ENCODE measurements around the gene TMEM200B. TPM values are rescaled to one million over a fixed set of nuclear protein-coding genes. Genes with fewer than 3 reads are reported as not detected.

The TMEM200B gene
- total RNA-seq (2014; rRNA removed; shearing (Covaris generic)) (8.7 TPM in 2 replicates), polyA plus RNA-seq (2016; fragmentation: Nextera tagmentation; extraction: Ambion mirVana) (4.9 and 5.3 TPM in 2 replicates)
- long read RNA-seq = 0 reads

- H3K27ac Mint-ChIP-seq = no peak within 1 kb of the TSS
- Histone ChIP-seq H4K20me1 (replicated peaks; ENCODE audit: insufficient read depth) (no peaks in the 10 kb centered on the region; the same call in 1 of the 2 replicates), H3F3A (replicated peaks; ENCODE audit: low read depth) (peaks cover 17% of the 10 kb centered on the region; the same call in 1 of the 2 replicates), H3K36me3 (ENCODE audit: insufficient read depth) (no peaks in the 10 kb centered on the region), H3K27me3 (ENCODE audit: insufficient read depth) (peaks cover 40% of the 10 kb centered on the region), H3K9me2 (ENCODE audit: insufficient read depth) (no peaks in the 10 kb centered on the region), H3K4me2 (peak within 1 kb of the TSS; percentile 99), H3K4me1 (ENCODE audit: insufficient read depth) (peaks cover 8% of the 10 kb centered on the region; the same call in 1 of the 2 replicates), H3K79me2 (replicated peaks; ENCODE audit: insufficient read depth) (no peaks in the 10 kb centered on the region), H2AFZ (peak within 1 kb of the TSS; percentile 90), H3K4me3 (peak within 1 kb of the TSS; percentile 81), H3K27ac (ENCODE audit: low read depth) (peak within 1 kb of the TSS; percentile 55; the same call in 1 of the 2 replicates)
- peaks cover 10% of the 10 kb centered on the region for H3K4me1 Mint-ChIP-seq
- TF ChIP-seq REST (IDR thresholded peaks at IDR 0.05; ENCODE audit: unreplicated experiment) (no peak), STAT1 (IDR thresholded peaks at IDR 0.05; ENCODE audit: unreplicated experiment) (no peak), NANOG (IDR thresholded peaks at IDR 0.05; ENCODE audit: borderline replicate concordance) (no peak), ETS1 (IDR thresholded peaks at IDR 0.05) (no peak), CREB1 (CRISPR knock-in tag; IDR thresholded peaks at IDR 0.05; ENCODE audit: low read depth) (no peak), JUNB (IDR thresholded peaks at IDR 0.05; ENCODE audit: unreplicated experiment) (no peak), ZNF114 (CRISPR knock-in tag; IDR thresholded peaks at IDR 0.05) (no peak), CTCF (conservative IDR thresholded peaks at IDR 0.05; ENCODE audit: low read depth in 2 of 2) (no peak), EZH2phosphoT487 (IDR thresholded peaks at IDR 0.05; ENCODE audit: unreplicated experiment) (no peak), ZNF331 (CRISPR knock-in tag; IDR thresholded peaks at IDR 0.05; ENCODE audit: low read depth) (no peak), POLR2AphosphoS5 (IDR thresholded peaks at IDR 0.05; ENCODE audit: low read depth) (0 out of 2 replicates have a peak, but pooled peaks have one; percentile 0), EZH2 (IDR thresholded peaks at IDR 0.05; ENCODE audit: low read depth, unreplicated experiment) (peak; percentile 39)
- H3K4me3 Mint-ChIP-seq = peak within 1 kb of the TSS; percentile 75
- peaks cover 38% of the 10 kb centered on the region for H3K27me3 Mint-ChIP-seq (ENCODE audit: insufficient read depth, low read depth, poor library complexity)
- no peaks in the 10 kb centered on the region for H3K9me3 Mint-ChIP-seq
- DNase-seq (ENCODE audit: low spot score) = peak; percentile 28
- peaks cover 5% of the 10 kb centered on the region; the same call in 1 of the 3 replicates for H3K36me3 Mint-ChIP-seq (ENCODE audit: low read depth)
- ATAC-seq = peak; percentile 15
These were observed at the start of gene TMEM200B for GRCh38 chr1:29123887-29124365. Gene TMEM200B (minus strand): TSS chr1:29123903. CDS start chr1:29121828, 2,075 bp downstream.

Data from GM23338 (cell line).